Fibroblast of skin of scalp (primary cell): ENCODE data around the gene RBMY1E. TPM values are rescaled to one million over a fixed set of nuclear protein-coding genes. Genes with fewer than 3 reads are reported as not detected.
"Not testable (repeated sequence)": the region's sequence is repeated elsewhere in the genome, so short reads cannot be mapped to it uniquely, and the experiment has no call there.

Experiments
- DNase-seq: peaks from one replicate; pipeline ENCODE4 v3.0.0-alpha.2; 2013
- polyA plus RNA-seq, 2 experiments: library from polyadenylated mRNA; unstranded; fragments of 120-200 nt; gene quantifications; one replicate each; pipeline ENCODE4 v1.2.1, GENCODE V29; 2013; ENCODE audit not compliant: insufficient read length in 2 of 2

Gene RBMY1E
- polyA plus RNA-seq (2013, experiment 1 of 2; ENCODE audit: insufficient read length) = not detected
- not detected for polyA plus RNA-seq (2013, experiment 2 of 2; ENCODE audit: insufficient read length)

DNA sequence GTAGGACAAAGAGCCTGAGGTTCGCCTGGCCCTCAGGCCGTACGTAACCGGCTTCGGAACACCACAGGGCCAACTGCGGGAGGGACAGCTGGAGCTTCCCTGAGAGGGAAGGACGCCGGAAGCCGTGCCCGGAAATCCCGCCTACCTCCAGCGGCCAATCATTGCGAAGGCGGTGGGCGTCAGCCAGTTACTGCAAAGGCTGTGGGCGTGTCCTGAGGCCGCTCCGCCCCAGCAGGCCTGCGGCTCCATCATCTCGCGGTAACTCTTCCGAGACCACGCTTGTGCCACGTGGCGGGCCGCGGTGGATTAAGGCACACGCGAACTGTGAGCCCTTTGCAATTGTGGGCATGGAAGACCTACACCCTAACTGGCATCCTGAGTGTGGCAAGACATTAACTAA lies at the start of gene RBMY1E:
TSS of gene RBMY1E (minus strand) at position 101 of the 400 bp plus-strand sequence. CDS start 1,978 bp downstream, outside the sequence.
- DNase-seq = not testable (repeated sequence)

DNA sequence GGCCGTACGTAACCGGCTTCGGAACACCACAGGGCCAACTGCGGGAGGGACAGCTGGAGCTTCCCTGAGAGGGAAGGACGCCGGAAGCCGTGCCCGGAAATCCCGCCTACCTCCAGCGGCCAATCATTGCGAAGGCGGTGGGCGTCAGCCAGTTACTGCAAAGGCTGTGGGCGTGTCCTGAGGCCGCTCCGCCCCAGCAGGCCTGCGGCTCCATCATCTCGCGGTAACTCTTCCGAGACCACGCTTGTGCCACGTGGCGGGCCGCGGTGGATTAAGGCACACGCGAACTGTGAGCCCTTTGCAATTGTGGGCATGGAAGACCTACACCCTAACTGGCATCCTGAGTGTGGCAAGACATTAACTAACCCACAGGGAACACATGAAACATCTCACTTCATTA lies 23.4 kb downstream of the RBMY1E start, which contains the start of gene RBMY1D:
TSS of gene RBMY1D (minus strand) at position 101 of the 400 bp plus-strand sequence. CDS start 2,013 bp downstream, outside the sequence.
- DNase-seq = not testable (repeated sequence)

DNA sequence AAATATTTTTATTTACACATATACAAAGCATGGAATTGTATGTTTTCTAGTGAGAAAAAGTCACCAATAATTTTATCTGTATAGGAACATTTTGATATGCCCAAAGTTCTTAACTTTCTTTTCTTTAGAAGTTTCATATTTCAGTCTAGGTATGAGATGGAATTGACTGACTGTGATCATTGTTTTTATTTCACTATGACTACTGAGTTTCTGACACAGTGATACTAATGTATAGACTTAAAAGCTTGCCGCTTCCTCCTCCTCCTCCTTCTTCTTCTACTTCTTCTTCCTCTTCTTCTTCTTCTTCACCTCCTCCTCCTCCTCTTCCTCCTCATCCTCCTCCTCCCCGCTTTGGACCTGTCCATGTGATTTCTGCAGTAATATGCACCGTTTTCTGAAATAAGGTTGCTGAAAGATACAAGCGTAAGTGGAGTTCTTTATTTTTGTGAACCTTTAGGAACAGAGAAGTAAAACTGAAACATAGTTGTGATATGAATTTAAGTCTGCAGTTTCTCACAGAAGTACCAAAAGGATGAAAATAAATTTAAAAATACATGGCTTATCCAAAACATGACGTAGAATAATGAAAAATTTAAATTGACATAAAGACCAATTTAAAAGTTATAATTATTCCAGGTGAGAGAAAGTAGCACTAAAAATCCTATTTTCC lies 48.3 kb downstream of the RBMY1E start:
- DNase-seq = not testable (repeated sequence)
